ENCODE data around the gene ZMYND8.

DNA sequence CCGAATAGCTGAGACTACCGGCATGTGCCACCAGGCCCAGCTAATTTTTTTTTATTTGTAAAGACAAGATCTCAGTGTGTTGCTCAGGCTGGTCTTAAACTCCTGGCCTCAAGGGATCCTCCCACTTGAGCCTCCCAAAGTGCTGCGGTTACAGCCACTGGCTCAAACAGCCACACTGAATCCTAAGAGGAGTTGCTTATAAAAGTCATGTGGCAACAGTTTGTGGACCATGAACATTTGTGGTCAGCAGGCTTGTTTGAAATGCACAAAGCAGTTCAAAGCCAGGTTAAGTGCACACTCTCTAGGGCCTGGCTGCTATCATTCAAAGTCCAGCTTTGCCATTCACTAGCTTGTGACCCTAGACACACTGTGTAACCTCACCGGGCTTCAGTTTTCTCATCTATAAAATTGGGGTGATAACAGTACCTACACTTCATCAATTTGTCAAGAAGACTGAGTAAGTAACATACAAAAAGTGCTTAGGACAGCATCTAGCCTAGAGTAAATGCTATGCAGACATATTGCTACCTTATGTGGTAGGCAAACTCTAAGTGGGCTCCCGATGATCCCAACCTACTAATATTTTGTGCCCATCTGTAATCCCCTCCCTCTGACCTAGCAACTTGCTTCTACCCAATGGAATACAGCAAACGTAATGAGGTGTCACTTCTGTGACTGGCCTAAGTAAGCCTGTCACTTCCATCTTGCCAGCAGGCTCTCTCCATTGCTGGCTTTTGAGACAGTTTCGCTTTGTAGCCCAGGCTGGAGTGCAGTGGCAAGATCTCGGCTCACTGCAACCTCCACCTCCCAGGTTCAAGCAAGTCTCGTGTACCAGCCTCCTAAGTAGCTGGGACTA, 122.9 kb downstream of the ZMYND8 start:
- TF ChIP-seq POLR2AphosphoS5 (IDR thresholded peaks at IDR 0.05; ENCODE audit: low read depth, low read length) (no peak), TAF1 (IDR thresholded peaks at IDR 0.05; ENCODE audit: borderline replicate concordance, insufficient read depth, low read length) (no peak), SIN3A (IDR thresholded peaks at IDR 0.05; ENCODE audit: borderline replicate concordance, insufficient read depth, low read length) (no peak), FOXP2 (optimal IDR thresholded peaks at IDR 0.05; ENCODE audit: borderline replicate concordance, extremely low read depth, extremely low read length, insufficient read depth) (no peak)

All from PFSK-1 (cell line).